ENCODE data around the gene ZNF385C.

DNA sequence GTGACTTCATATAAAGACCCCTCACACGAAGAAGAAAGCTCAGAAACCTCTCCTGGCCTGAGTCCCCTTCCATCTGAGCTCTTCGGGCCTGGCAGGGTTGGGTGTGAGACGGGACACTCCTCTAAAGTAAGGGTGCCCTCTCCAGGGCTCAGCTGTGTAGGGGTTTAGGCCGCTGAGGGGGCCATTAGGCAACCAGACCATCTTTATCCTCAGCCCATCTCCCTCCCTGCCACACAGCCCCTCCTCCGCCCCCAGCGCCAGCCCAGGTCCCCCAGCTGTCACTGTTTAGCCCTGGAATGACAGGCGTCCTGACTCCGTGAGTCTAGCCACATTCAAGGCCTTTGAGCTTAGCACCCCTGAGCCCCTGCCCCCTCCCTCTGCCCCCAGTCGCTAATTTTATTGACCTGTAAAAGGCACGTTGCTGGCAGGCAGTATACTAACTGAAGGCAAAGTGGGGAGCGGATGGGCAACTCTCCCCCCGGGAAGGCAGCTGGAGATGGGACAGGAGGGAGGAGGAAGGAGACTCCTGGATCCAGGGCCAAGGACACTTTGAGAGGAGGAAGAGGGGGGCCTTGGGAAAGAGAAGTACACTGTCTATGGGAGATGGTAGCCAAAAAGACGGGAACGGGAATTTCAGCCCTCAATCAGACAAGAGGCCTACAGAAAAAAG, 592 bp upstream of the ZNF385C start:
- TF ChIP-seq, protein P1, sequence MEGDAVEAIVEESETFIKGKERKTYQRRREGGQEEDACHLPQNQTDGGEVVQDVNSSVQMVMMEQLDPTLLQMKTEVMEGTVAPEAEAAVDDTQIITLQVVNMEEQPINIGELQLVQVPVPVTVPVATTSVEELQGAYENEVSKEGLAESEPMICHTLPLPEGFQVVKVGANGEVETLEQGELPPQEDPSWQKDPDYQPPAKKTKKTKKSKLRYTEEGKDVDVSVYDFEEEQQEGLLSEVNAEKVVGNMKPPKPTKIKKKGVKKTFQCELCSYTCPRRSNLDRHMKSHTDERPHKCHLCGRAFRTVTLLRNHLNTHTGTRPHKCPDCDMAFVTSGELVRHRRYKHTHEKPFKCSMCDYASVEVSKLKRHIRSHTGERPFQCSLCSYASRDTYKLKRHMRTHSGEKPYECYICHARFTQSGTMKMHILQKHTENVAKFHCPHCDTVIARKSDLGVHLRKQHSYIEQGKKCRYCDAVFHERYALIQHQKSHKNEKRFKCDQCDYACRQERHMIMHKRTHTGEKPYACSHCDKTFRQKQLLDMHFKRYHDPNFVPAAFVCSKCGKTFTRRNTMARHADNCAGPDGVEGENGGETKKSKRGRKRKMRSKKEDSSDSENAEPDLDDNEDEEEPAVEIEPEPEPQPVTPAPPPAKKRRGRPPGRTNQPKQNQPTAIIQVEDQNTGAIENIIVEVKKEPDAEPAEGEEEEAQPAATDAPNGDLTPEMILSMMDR (IDR thresholded peaks at IDR 0.05; ENCODE audit: low read depth, low read length): no peak
- no peak for TF ChIP-seq POLR2A (IDR thresholded peaks at IDR 0.05; ENCODE audit: extremely low read depth, insufficient read length)
- TF ChIP-seq, protein P2, sequence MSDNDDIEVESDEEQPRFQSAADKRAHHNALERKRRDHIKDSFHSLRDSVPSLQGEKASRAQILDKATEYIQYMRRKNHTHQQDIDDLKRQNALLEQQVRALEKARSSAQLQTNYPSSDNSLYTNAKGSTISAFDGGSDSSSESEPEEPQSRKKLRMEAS (IDR thresholded peaks at IDR 0.05; ENCODE audit: low read depth, low read length): no peak
- no peak for TF ChIP-seq MYC (IDR thresholded peaks at IDR 0.05; ENCODE audit: low read depth, low read length)

Measured in NB4 (cell line).